Kidney epithelial cell (primary cell): ENCODE results near the gene ATP6V0E1. TPM values are rescaled to one million over a fixed set of nuclear protein-coding genes. Genes with fewer than 3 reads are reported as not detected.

Experiments used
- DNase-seq: peaks from one replicate; pipeline ENCODE4 v3.0.0-alpha.2; 2010; ENCODE audit warnings: low read depth
- H3K27me3 ChIP-seq: 2 replicates; pipeline ENCODE4 v1.6.0; 2011; ENCODE audit warnings: low read length; ENCODE audit not compliant: control insufficient read depth, insufficient read depth
- H3K36me3 ChIP-seq: 2 replicates; pipeline ENCODE4 v1.5.1; 2011; ENCODE audit warnings: low read length; ENCODE audit not compliant: control insufficient read depth, insufficient read depth
- H3K4me3 ChIP-seq: 2 replicates; pipeline ENCODE4 v1.5.1; 2011; ENCODE audit warnings: low read depth, mild to moderate bottlenecking, control low read depth, low read length
- CTCF ChIP-seq: IDR thresholded peaks from 2 replicates; pipeline ENCODE4 v1.5.1; 2011; ENCODE audit warnings: mild to moderate bottlenecking, moderate library complexity, low read length, control low read depth, inconsistent platforms; ENCODE audit not compliant: insufficient read depth, poor library complexity, severe bottlenecking
- total RNA-seq: library from RNA; depleted of rRNA; stranded (reverse); fragments of >200 nt; gene quantifications from 2 replicates; pipeline ENCODE4 v1.2.3, GENCODE V29; 2015

The ATP6V0E1 gene
- total RNA-seq, 1 donor from 2014 or later = 178 TPM

GRCh38 chr5:172985596-172985995 lies 2.0 kb downstream of the ATP6V0E1 start:
- H3K27me3 ChIP-seq = no peaks in the 10 kb centered on the region
- H3K36me3 ChIP-seq = no peaks in the 10 kb centered on the region
- no peak for DNase-seq
- no peak for TF ChIP-seq CTCF
- no peak overlapping the region for H3K4me3 ChIP-seq

- no peak overlapping the region for H3K4me3 ChIP-seq
- H3K27me3 ChIP-seq = no peaks in the 10 kb centered on the region
- no peak for TF ChIP-seq CTCF
- no peak for DNase-seq
- H3K36me3 ChIP-seq = no peaks in the 10 kb centered on the region
Observed at GRCh38 chr5:172988276-172988675, 4.7 kb downstream of the ATP6V0E1 start.

GRCh38 chr5:172990776-172991175 lies 7.2 kb downstream of the ATP6V0E1 start:
- H3K27me3 ChIP-seq = no peaks in the 10 kb centered on the region
- H3K4me3 ChIP-seq = no peak overlapping the region
- no peak for DNase-seq
- H3K36me3 ChIP-seq = no peaks in the 10 kb centered on the region
- TF ChIP-seq CTCF = no peak

GRCh38 chr5:172994405-172994804 lies 10.8 kb downstream of the ATP6V0E1 start:
- no peaks in the 10 kb centered on the region for H3K27me3 ChIP-seq
- no peaks in the 10 kb centered on the region for H3K36me3 ChIP-seq
- no peak for DNase-seq
- no peak overlapping the region for H3K4me3 ChIP-seq
- no peak for TF ChIP-seq CTCF

GRCh38 chr5:172999372-172999973 lies 15.9 kb downstream of the ATP6V0E1 start:
- no peak for TF ChIP-seq CTCF
- DNase-seq = no peak
- Histone ChIP-seq H3K4me3 (no peak overlapping the region), H3K36me3 (no peaks in the 10 kb centered on the region), H3K27me3 (no peaks in the 10 kb centered on the region)

GRCh38 chr5:172999974-173000373 lies 16.4 kb downstream of the ATP6V0E1 start:
- TF ChIP-seq CTCF = no peak
- Histone ChIP-seq H3K27me3 (no peaks in the 10 kb centered on the region), H3K4me3 (no peak overlapping the region), H3K36me3 (no peaks in the 10 kb centered on the region)
- no peak for DNase-seq
